HL-60 (cell line): Measurements from ENCODE around the gene NKD2.

Source experiments
- CTCF ChIP-seq: IDR thresholded peaks from one replicate; pipeline ENCODE4 v1.5.1; 2011; ENCODE audit warnings: low read length, control low read depth, inconsistent platforms; ENCODE audit not compliant: insufficient read depth
- POLR2AphosphoS5 ChIP-seq: IDR thresholded peaks from 2 replicates; pipeline ENCODE4 v1.6.1; 2012; ENCODE audit warnings: low read depth
- REST ChIP-seq: IDR thresholded peaks from 2 replicates; pipeline ENCODE4 v1.6.1; 2012; ENCODE audit warnings: low read depth; ENCODE audit not compliant: insufficient replicate concordance
- SPI1 ChIP-seq: IDR thresholded peaks from 2 replicates; pipeline ENCODE4 v1.6.1; 2012; ENCODE audit warnings: low read depth, mild to moderate bottlenecking, borderline replicate concordance

GRCh38 chr5:1047332-1047965 is 38.8 kb downstream of the NKD2 start:
- TF ChIP-seq CTCF (no peak), REST (no peak), POLR2AphosphoS5 (no peak), SPI1 (no peak)
